Measurements from ENCODE around the gene FLG2.
"Not testable (repeated sequence)": the region's sequence is repeated elsewhere in the genome, so short reads cannot be mapped to it uniquely, and the experiment has no call there.

The FLG2 gene

GRCh38 chr1:152325111-152325510, 34.7 kb downstream of the FLG2 start, which contains the start of gene FLG:
TSS of gene FLG (minus strand) at chr1:152325239. CDS start at chr1:152315456, 9,783 bp downstream.
- no CpG with 5 or more reads among the region's 1 CpG for WGBS, 2 donors (ENCODE audit: extremely low coverage in 2 of 2, insufficient read length in 2 of 2, insufficient replicate concordance in 1 of 2)
- H2BK120ac ChIP-seq (ENCODE audit: low read depth, low read length) = no peak within 1 kb of the TSS
- peaks cover 0 to 14% of the 10 kb centered on the region in 2 donors for H3K9me3 ChIP-seq (replicated peaks in 1 of 2; ENCODE audit: control insufficient read depth in 2 of 2, insufficient read depth in 1 of 2, low read depth in 1 of 2, low read length in 2 of 2)

GRCh38 chr1:152313970-152314369, 45.8 kb downstream of the FLG2 start:
- Histone ChIP-seq H3K4me2 (ENCODE audit: insufficient read depth, low read length, poor library complexity, severe bottlenecking) (no peak overlapping the region), H3K4me1 (ENCODE audit: control insufficient read depth in 2 of 2, insufficient read depth in 1 of 2, low read depth in 1 of 2, low read length in 2 of 2) (no peaks in the 10 kb centered on the region), H4K8ac (ENCODE audit: low read depth, low read length) (no peak overlapping the region), H2AFZ (ENCODE audit: low read length) (no peak overlapping the region), H2AK5ac (ENCODE audit: low read depth, low read length) (no peak overlapping the region), H3K36me3 (replicated peaks in 1 of 2; ENCODE audit: control insufficient read depth in 2 of 2, insufficient read depth in 2 of 2, low read length in 2 of 2) (no peaks in the 10 kb centered on the region), H3K9me3 (replicated peaks in 1 of 2; ENCODE audit: control insufficient read depth in 2 of 2, insufficient read depth in 1 of 2, low read depth in 1 of 2, low read length in 2 of 2) (peaks cover 0 to 20% of the 10 kb centered on the region in 2 donors), H4K91ac (ENCODE audit: low read depth, low read length, poor library complexity) (no peak overlapping the region), H3K27ac (replicated peaks; ENCODE audit: low read length) (no peak overlapping the region), H3K14ac (ENCODE audit: low read length) (no peak overlapping the region), H2BK5ac (ENCODE audit: low read length) (no peak overlapping the region), H2BK12ac (ENCODE audit: low read length) (no peak overlapping the region), H3K4me3 (ENCODE audit: low read length in 2 of 2) (no peak overlapping the region), H2BK15ac (ENCODE audit: low read length) (no peak overlapping the region), H3K9ac (ENCODE audit: low read depth, low read length, poor library complexity) (no peak overlapping the region), H2BK120ac (ENCODE audit: low read depth, low read length) (no peak overlapping the region), H3K18ac (ENCODE audit: low read length) (no peak overlapping the region), H3K23ac (ENCODE audit: low read depth, low read length, poor library complexity) (no peak overlapping the region), H3K27me3 (ENCODE audit: control insufficient read depth in 3 of 3, insufficient read depth in 3 of 3, low read depth in 1 of 3, low read length in 3 of 3) (no peaks in the 10 kb centered on the region), H3K4ac (ENCODE audit: low read length) (no peak overlapping the region), H3K79me1 (ENCODE audit: low read depth, low read length) (no peaks in the 10 kb centered on the region)
- WGBS, 2 donors (ENCODE audit: extremely low coverage in 2 of 2, insufficient read length in 2 of 2, insufficient replicate concordance in 1 of 2) = no CpG with 5 or more reads among the region's 1 CpG
- DNase-seq (ENCODE audit: low spot score) = no peak

More at GRCh38 chr1:152325111-152325510, 34.7 kb downstream of the FLG2 start, which contains the start of gene FLG:
- no peak within 1 kb of the TSS for H3K23ac ChIP-seq (ENCODE audit: low read depth, low read length, poor library complexity)
- H3K4me2 ChIP-seq (ENCODE audit: insufficient read depth, low read length, poor library complexity, severe bottlenecking) = no peak within 1 kb of the TSS
- no peak within 1 kb of the TSS for H3K27ac ChIP-seq (replicated peaks; ENCODE audit: low read length)
- H3K14ac ChIP-seq (ENCODE audit: low read length) = no peak within 1 kb of the TSS
- H2BK15ac ChIP-seq (ENCODE audit: low read length) = no peak within 1 kb of the TSS
- no peaks in the 10 kb centered on the region for H3K79me1 ChIP-seq (ENCODE audit: low read depth, low read length)
- no peak within 1 kb of the TSS for H3K4me3 ChIP-seq (ENCODE audit: low read length in 2 of 2)
- H2AK5ac ChIP-seq (ENCODE audit: low read depth, low read length) = no peak within 1 kb of the TSS
- no peak within 1 kb of the TSS for H2AFZ ChIP-seq (ENCODE audit: low read length)
- no peak within 1 kb of the TSS for H3K9ac ChIP-seq (ENCODE audit: low read depth, low read length, poor library complexity)
- no peak within 1 kb of the TSS for H2BK12ac ChIP-seq (ENCODE audit: low read length)
- no peak within 1 kb of the TSS for H3K4ac ChIP-seq (ENCODE audit: low read length)
- H2BK5ac ChIP-seq (ENCODE audit: low read length) = no peak within 1 kb of the TSS
- DNase-seq (ENCODE audit: low spot score) = no peak
- H4K91ac ChIP-seq (ENCODE audit: low read depth, low read length, poor library complexity) = no peak within 1 kb of the TSS
- no peaks in the 10 kb centered on the region for H3K36me3 ChIP-seq (replicated peaks in 1 of 2; ENCODE audit: control insufficient read depth in 2 of 2, insufficient read depth in 2 of 2, low read length in 2 of 2)
- no peaks in the 10 kb centered on the region for H3K4me1 ChIP-seq (ENCODE audit: control insufficient read depth in 2 of 2, insufficient read depth in 1 of 2, low read depth in 1 of 2, low read length in 2 of 2)
- H3K18ac ChIP-seq (ENCODE audit: low read length) = no peak within 1 kb of the TSS
- no peak within 1 kb of the TSS for H4K8ac ChIP-seq (ENCODE audit: low read depth, low read length)
- H3K27me3 ChIP-seq (ENCODE audit: control insufficient read depth in 3 of 3, insufficient read depth in 3 of 3, low read depth in 1 of 3, low read length in 3 of 3) = no peaks in the 10 kb centered on the region

- Histone ChIP-seq H3K4ac (ENCODE audit: low read length) (no peak overlapping the region), H2AK5ac (ENCODE audit: low read depth, low read length) (no peak overlapping the region), H3K23ac (ENCODE audit: low read depth, low read length, poor library complexity) (no peak overlapping the region), H2AFZ (ENCODE audit: low read length) (no peak overlapping the region), H3K4me2 (ENCODE audit: insufficient read depth, low read length, poor library complexity, severe bottlenecking) (no peak overlapping the region), H2BK120ac (ENCODE audit: low read depth, low read length) (no peak overlapping the region), H3K9me3 (replicated peaks in 1 of 2; ENCODE audit: control insufficient read depth in 2 of 2, insufficient read depth in 1 of 2, low read depth in 1 of 2, low read length in 2 of 2) (peaks cover 0 to 21% of the 10 kb centered on the region in 2 donors), H3K4me3 (ENCODE audit: low read length in 2 of 2) (no peak overlapping the region), H3K27ac (replicated peaks; ENCODE audit: low read length) (no peak overlapping the region), H2BK15ac (ENCODE audit: low read length) (no peak overlapping the region), H3K4me1 (ENCODE audit: control insufficient read depth in 2 of 2, insufficient read depth in 1 of 2, low read depth in 1 of 2, low read length in 2 of 2) (no peaks in the 10 kb centered on the region), H3K14ac (ENCODE audit: low read length) (no peak overlapping the region), H4K8ac (ENCODE audit: low read depth, low read length) (no peak overlapping the region), H4K91ac (ENCODE audit: low read depth, low read length, poor library complexity) (no peak overlapping the region), H3K79me1 (ENCODE audit: low read depth, low read length) (no peaks in the 10 kb centered on the region), H3K9ac (ENCODE audit: low read depth, low read length, poor library complexity) (no peak overlapping the region), H2BK5ac (ENCODE audit: low read length) (no peak overlapping the region), H2BK12ac (ENCODE audit: low read length) (no peak overlapping the region), H3K36me3 (replicated peaks in 1 of 2; ENCODE audit: control insufficient read depth in 2 of 2, insufficient read depth in 2 of 2, low read length in 2 of 2) (no peaks in the 10 kb centered on the region), H3K27me3 (ENCODE audit: control insufficient read depth in 3 of 3, insufficient read depth in 3 of 3, low read depth in 1 of 3, low read length in 3 of 3) (no peaks in the 10 kb centered on the region), H3K18ac (ENCODE audit: low read length) (no peak overlapping the region)
- no peak for DNase-seq (ENCODE audit: low spot score)
- no CpG with 5 or more reads among the region's 21 CpGs for WGBS, 2 donors (ENCODE audit: extremely low coverage in 2 of 2, insufficient read length in 2 of 2, insufficient replicate concordance in 1 of 2)
Measured at GRCh38 chr1:152313319-152313801, 46.4 kb downstream of the FLG2 start.

DNA sequence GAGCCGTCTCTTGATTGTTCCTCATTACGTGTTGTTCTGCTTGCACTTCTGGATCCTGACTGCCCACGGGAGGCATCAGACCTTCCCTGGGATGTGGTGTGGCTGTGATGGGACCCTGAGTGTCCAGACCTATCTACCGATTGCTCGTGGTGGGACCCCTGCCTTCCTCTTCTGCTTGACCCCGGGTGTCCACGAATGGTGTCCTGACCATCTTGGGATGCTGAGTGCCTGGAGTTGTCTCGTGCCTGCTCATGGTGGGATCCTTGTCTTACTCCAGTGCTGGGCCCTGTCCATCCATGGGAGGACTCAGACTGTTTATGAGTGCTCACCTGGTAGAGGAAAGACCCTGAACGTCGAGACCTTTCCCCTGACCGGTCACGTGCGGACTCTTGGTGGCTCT, 47.6 kb downstream of the FLG2 start:
- peaks cover 0 to 25% of the 10 kb centered on the region in 2 donors for H3K9me3 ChIP-seq (replicated peaks in 1 of 2; ENCODE audit: control insufficient read depth in 2 of 2, insufficient read depth in 1 of 2, low read depth in 1 of 2, low read length in 2 of 2)
- not testable (repeated sequence) for H4K8ac ChIP-seq (ENCODE audit: low read depth, low read length); H3K27me3 ChIP-seq (ENCODE audit: control insufficient read depth in 3 of 3, insufficient read depth in 3 of 3, low read depth in 1 of 3, low read length in 3 of 3); DNase-seq (ENCODE audit: low spot score); H2BK12ac ChIP-seq (ENCODE audit: low read length); H3K23ac ChIP-seq (ENCODE audit: low read depth, low read length, poor library complexity); H3K4ac ChIP-seq (ENCODE audit: low read length); H3K18ac ChIP-seq (ENCODE audit: low read length); H3K14ac ChIP-seq (ENCODE audit: low read length); H2AFZ ChIP-seq (ENCODE audit: low read length); H3K36me3 ChIP-seq (replicated peaks in 1 of 2; ENCODE audit: control insufficient read depth in 2 of 2, insufficient read depth in 2 of 2, low read length in 2 of 2); H4K91ac ChIP-seq (ENCODE audit: low read depth, low read length, poor library complexity); H2AK5ac ChIP-seq (ENCODE audit: low read depth, low read length); H2BK5ac ChIP-seq (ENCODE audit: low read length); H3K4me2 ChIP-seq (ENCODE audit: insufficient read depth, low read length, poor library complexity, severe bottlenecking); H2BK120ac ChIP-seq (ENCODE audit: low read depth, low read length); H3K27ac ChIP-seq (replicated peaks; ENCODE audit: low read length); H3K9ac ChIP-seq (ENCODE audit: low read depth, low read length, poor library complexity); H3K4me1 ChIP-seq (ENCODE audit: control insufficient read depth in 2 of 2, insufficient read depth in 1 of 2, low read depth in 1 of 2, low read length in 2 of 2); H3K4me3 ChIP-seq (ENCODE audit: low read length in 2 of 2); H3K79me1 ChIP-seq (ENCODE audit: low read depth, low read length); H2BK15ac ChIP-seq (ENCODE audit: low read length)
- WGBS, 2 donors (ENCODE audit: extremely low coverage in 2 of 2, insufficient read length in 2 of 2, insufficient replicate concordance in 1 of 2) = no CpG with 5 or more reads among the region's 13 CpGs

All from neuronal stem cell (in vitro differentiated cells).